MCF 10A (cell line): ENCODE measurements around the gene ROGDI. TPM values are rescaled to one million over a fixed set of nuclear protein-coding genes. Genes with fewer than 3 reads are reported as not detected.

ENCODE experiments used
- BruUV-seq: library from RNA; stranded (reverse); fragments of 400-500 nt; replicated peaks from 2 replicates; lab custom pipeline; 2021; lab: Mats Ljungman, UMichigan
- CTCF ChIA-PET: fragments of 300-600 bp; sonication (Branson Sonifier 250); formaldehyde crosslinking; extraction: SDS; loops from one replicate; lab custom pipeline; 2021; ENCODE audit warnings: antibody characterized with exemption, inconsistent platforms; lab: Yijun Ruan, JAX
- POLR2A ChIA-PET: fragments of 300-600, 350-650 bp; sonication (Branson Sonifier 250); formaldehyde crosslinking; extraction: SDS; loops from one replicate; lab custom pipeline; 2020; ENCODE audit warnings: antibody characterized with exemption, inconsistent platforms; lab: Yijun Ruan, JAX
- DNase-seq: peaks from one replicate; pipeline ENCODE4 v3.0.0-alpha.2; 2018; ENCODE audit not compliant: unreplicated experiment
- H3K27ac Mint-ChIP-seq: one replicate; pipeline ENCODE4 v1.8.0; 2022; ENCODE audit warnings: mild to moderate bottlenecking, low read depth, mixed read lengths; ENCODE audit not compliant: unreplicated experiment
- H3K27me3 Mint-ChIP-seq: one replicate; pipeline ENCODE4 v1.8.0; 2022; ENCODE audit warnings: mixed read lengths; ENCODE audit not compliant: insufficient read depth, unreplicated experiment
- H3K36me3 Mint-ChIP-seq: one replicate; pipeline ENCODE4 v1.8.0; 2022; ENCODE audit warnings: mild to moderate bottlenecking, moderate library complexity, mixed read lengths; ENCODE audit not compliant: insufficient read depth, unreplicated experiment
- H3K4me1 Mint-ChIP-seq: one replicate; pipeline ENCODE4 v1.8.0; 2022; ENCODE audit warnings: mixed read lengths; ENCODE audit not compliant: insufficient read depth, unreplicated experiment
- H3K4me3 Mint-ChIP-seq: one replicate; pipeline ENCODE4 v1.8.0; 2022; ENCODE audit warnings: mild to moderate bottlenecking, moderate library complexity, mixed read lengths; ENCODE audit not compliant: unreplicated experiment
- H3K9me3 Mint-ChIP-seq: one replicate; pipeline ENCODE4 v1.8.0; 2022; ENCODE audit warnings: mixed read lengths; ENCODE audit not compliant: unreplicated experiment
- intact Hi-C: fragments of 100-400 bp; cut with micrococcal nuclease; formaldehyde crosslinking; loops from 2 replicates; pipeline ENCODE4 v1.14.1; 2022
- total RNA-seq: library from RNA; stranded (reverse); gene quantifications from 2 replicates; pipeline ENCODE4 v1.2.3, GENCODE V29; 2022
- TF ChIP-seq, protein P1 (sequence below): fragments of 200-600 bp; IDR thresholded peaks from one replicate; pipeline ENCODE4 v1.8.0; 2022; ENCODE audit warnings: antibody characterized with exemption, mild to moderate bottlenecking; ENCODE audit not compliant: unreplicated experiment

The ROGDI gene
- total RNA-seq, 1 experiment from 2014 or later, result 5.9 TPM

DNA sequence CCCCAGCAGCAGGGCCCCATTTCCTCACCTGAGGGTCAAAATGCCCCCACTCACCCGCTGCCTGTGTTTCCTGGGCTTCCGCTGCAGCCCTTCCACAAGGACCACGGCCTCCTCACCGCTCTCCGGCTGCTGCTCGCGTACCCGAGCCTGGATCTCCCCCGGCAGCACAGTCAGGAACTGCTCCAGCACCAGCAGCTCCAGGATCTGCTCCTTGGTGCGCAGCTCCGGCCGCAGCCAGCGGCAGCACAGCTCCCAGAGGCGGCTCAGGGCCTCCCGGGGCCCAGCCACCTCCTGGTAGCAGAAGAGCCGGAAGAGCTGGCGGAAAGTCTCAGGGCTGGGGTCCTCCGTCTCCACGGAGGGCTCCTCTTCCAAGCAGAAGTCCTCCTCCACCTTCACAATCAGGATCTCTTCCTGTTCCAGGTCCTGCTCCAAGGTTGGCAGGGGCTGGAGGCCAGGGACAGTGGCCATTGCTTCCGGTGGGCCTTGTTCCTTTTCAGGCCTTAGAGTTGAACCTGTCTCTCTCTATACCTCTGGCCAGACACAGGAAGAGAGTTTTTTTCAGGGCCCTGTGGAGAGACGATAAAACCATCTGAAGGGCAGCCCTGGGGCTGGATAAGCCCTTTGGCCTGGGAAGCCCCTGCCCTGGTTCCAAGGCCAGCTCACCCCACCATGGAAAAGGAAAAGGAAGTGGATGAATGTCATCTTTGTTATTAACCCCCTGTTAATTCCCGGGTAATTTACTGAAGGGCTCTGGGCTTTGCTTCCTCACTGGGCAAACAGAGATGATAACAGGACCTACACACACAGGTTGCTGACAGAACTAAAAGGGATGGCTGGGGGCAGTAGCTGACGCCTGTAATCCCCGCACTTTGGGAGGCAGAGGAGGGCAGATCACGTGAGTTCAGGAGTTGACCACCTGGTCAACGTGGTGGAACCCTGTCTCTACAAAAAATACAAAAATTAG lies 36.6 kb downstream of the ROGDI start:
- BruUV-seq, result TSS peak; percentile 18
- Mint-ChIP-seq H3K4me3 (peak overlapping the region; percentile 90), H3K27me3 (no peaks in the 10 kb centered on the region), H3K27ac (peak overlapping the region; percentile 95), H3K9me3 (no peaks in the 10 kb centered on the region), H3K4me1 (peaks cover 5% of the 10 kb centered on the region), H3K36me3 (peaks cover 43% of the 10 kb centered on the region)
- POLR2A ChIA-PET, result interaction anchor here (1.0 to 4.8 kb wide), 6 partner anchors 7 to 140 kb away, joined by 3 to 64 read pairs (median 10); partner anchors contain the start of genes ANKS3, DNAAF8 and ROGDI
- TF ChIP-seq, protein P1, sequence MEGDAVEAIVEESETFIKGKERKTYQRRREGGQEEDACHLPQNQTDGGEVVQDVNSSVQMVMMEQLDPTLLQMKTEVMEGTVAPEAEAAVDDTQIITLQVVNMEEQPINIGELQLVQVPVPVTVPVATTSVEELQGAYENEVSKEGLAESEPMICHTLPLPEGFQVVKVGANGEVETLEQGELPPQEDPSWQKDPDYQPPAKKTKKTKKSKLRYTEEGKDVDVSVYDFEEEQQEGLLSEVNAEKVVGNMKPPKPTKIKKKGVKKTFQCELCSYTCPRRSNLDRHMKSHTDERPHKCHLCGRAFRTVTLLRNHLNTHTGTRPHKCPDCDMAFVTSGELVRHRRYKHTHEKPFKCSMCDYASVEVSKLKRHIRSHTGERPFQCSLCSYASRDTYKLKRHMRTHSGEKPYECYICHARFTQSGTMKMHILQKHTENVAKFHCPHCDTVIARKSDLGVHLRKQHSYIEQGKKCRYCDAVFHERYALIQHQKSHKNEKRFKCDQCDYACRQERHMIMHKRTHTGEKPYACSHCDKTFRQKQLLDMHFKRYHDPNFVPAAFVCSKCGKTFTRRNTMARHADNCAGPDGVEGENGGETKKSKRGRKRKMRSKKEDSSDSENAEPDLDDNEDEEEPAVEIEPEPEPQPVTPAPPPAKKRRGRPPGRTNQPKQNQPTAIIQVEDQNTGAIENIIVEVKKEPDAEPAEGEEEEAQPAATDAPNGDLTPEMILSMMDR, result no peak
- intact Hi-C loops, result loop anchor here (2.0 kb wide), 1 partner anchor 37 kb away; the partner anchor contains the start of gene ROGDI
- CTCF ChIA-PET, result interaction anchor here (0.6 to 1.2 kb wide), 3 partner anchors 10 to 363 kb away, joined by 3 to 5 read pairs (median 3); partner anchors contain the start of genes ANKS3 and DNAAF8
- DNase-seq, result no peak

DNA sequence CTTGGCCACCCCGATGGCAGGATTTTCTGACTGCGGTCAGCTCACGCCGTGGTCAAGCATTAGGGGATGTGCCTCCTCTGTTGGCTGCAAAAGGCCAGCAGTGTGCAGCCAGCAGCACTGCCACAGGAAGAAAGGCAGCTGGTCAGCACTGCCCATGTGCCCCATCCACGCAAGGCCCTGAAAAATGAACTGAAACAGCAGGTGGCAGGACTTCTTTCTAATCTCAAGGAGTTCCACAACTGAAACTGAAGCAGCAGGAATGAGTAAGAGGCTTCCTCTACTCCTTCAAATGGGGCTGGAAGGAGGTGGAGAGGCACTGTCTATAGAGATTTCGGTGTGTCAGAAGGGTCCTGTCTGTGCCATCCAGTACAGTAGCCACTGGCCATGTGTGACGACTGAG lies 38.6 kb downstream of the ROGDI start:
- H3K9me3 Mint-ChIP-seq, result no peaks in the 10 kb centered on the region
- no peaks in the 10 kb centered on the region for H3K27me3 Mint-ChIP-seq
- BruUV-seq, result no TSS peak

DNA sequence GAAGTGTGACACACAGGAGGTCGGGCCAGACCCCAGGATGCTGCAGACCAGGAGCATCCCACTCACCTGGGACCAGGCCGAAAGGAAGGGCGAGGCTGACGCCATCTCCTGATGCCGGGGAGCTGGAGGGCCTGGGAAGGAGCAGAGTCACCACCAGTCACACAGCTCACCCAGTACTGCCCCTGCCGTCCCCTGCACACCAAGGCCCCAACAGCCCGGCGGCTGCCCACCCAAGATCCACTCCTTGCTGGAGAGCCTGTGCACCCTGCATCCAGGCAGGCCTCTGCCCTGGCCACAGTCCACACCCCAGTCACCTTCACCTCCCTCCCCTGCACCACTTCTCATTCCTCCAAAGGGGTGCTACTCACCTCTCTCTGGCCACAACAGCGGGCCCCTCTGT lies 40.2 kb downstream of the ROGDI start:
- intact Hi-C loops, result no loop called here
- Mint-ChIP-seq H3K4me1 (no peaks in the 10 kb centered on the region), H3K27me3 (no peaks in the 10 kb centered on the region), H3K27ac (no peak overlapping the region), H3K9me3 (no peaks in the 10 kb centered on the region), H3K4me3 (no peak overlapping the region), H3K36me3 (peaks cover 72% of the 10 kb centered on the region)
- POLR2A ChIA-PET, result no interaction called here
- no peak for DNase-seq
- TF ChIP-seq, protein P1, result no peak
- CTCF ChIA-PET, result interaction anchor here (0.7 kb wide), 1 partner anchor 52 kb away, joined by 3 read pairs; no protein-coding TSS in a partner anchor
- no TSS peak for BruUV-seq

More for the DNA sequence above, 38.6 kb downstream of the ROGDI start:
- intact Hi-C loops, result no loop called here
- H3K36me3 Mint-ChIP-seq, result peaks cover 56% of the 10 kb centered on the region
- ChIA-PET POLR2A (no interaction called here), CTCF (interaction anchor here (0.6 kb wide), 1 partner anchor 17 kb away, joined by 4 read pairs; no protein-coding TSS in a partner anchor)
- H3K4me1 Mint-ChIP-seq, result no peaks in the 10 kb centered on the region
- H3K27ac Mint-ChIP-seq, result no peak overlapping the region
- no peak overlapping the region for H3K4me3 Mint-ChIP-seq
- DNase-seq, result no peak
- TF ChIP-seq, protein P1, result no peak
